CD4-positive, alpha-beta T cell treated with Interleukin-15 for 4 hours (primary cell): ENCODE measurements around the gene AP3D1.
A peak's percentile ranks its signal among the peaks of the same experiment; 100 is the strongest.
"Not testable (repeated sequence)": the region's sequence is repeated elsewhere in the genome, so short reads cannot be mapped to it uniquely, and the experiment has no call there.

Experiments used
- DNase-seq: peaks from one replicate; pipeline ENCODE4 v3.0.0-alpha.2; 2020; ENCODE audit warnings: low spot score

The AP3D1 gene

GRCh38 chr19:2109046-2109864, 42.1 kb downstream of the AP3D1 start:
- DNase-seq: no peak

GRCh38 chr19:2108251-2109016, 42.9 kb downstream of the AP3D1 start:
- DNase-seq: no peak

GRCh38 chr19:2103045-2103707, 48.2 kb downstream of the AP3D1 start:
- no peak for DNase-seq

- no peak for DNase-seq
These were observed 49.7 kb downstream of the AP3D1 start for GRCh38 chr19:2101417-2102335.

- no peak for DNase-seq
These were observed 50.7 kb downstream of the AP3D1 start for GRCh38 chr19:2100719-2101061.

GRCh38 chr19:2099937-2100718, 51.2 kb downstream of the AP3D1 start:
- DNase-seq: no peak

- no peak for DNase-seq
These were observed 52.3 kb downstream of the AP3D1 start for GRCh38 chr19:2099054-2099501.

- DNase-seq: no peak
These were observed 53.5 kb downstream of the AP3D1 start for GRCh38 chr19:2097886-2098327.

GRCh38 chr19:2097203-2097885, 54.0 kb downstream of the AP3D1 start:
- DNase-seq: peak; percentile 51

- DNase-seq: peak; percentile 99
These were observed 54.7 kb downstream of the AP3D1 start, which contains the start of gene IZUMO4 for GRCh38 chr19:2096480-2097202. Gene IZUMO4 (plus strand): TSS chr19:2096915. CDS start chr19:2096946, 31 bp downstream.

GRCh38 chr19:2096034-2096479, 55.3 kb downstream of the AP3D1 start, which contains the start of gene MOB3A:
Gene MOB3A (minus strand): TSS chr19:2096326. CDS start chr19:2078560, 17,766 bp downstream.
- DNase-seq: peak; percentile 86

GRCh38 chr19:2091926-2092525, 59.3 kb downstream of the AP3D1 start:
- DNase-seq: not testable (repeated sequence)

- DNase-seq: no peak
These were observed 61.7 kb downstream of the AP3D1 start for GRCh38 chr19:2089727-2090053.

- DNase-seq: no peak
These were observed 62.2 kb downstream of the AP3D1 start for GRCh38 chr19:2089001-2089711.

GRCh38 chr19:2087621-2088100, 63.7 kb downstream of the AP3D1 start:
- DNase-seq: peak; percentile 31

- DNase-seq: not testable (repeated sequence)
These were observed 64.4 kb downstream of the AP3D1 start for GRCh38 chr19:2086695-2087620.
